GM10248 (cell line): ENCODE results near the gene SIRPA.
"Not testable (repeated sequence)": the region's sequence is repeated elsewhere in the genome, so short reads cannot be mapped to it uniquely, and the experiment has no call there.

ENCODE experiments used
- CTCF ChIA-PET: fragments of 300-600 bp; sonication (Branson Sonifier 250); formaldehyde crosslinking; extraction: SDS; loops from one replicate; lab custom pipeline; 2021; ENCODE audit warnings: antibody characterized with exemption; lab: Yijun Ruan, JAX
- POLR2A ChIA-PET: fragments of 350-650 bp; sonication (Branson Sonifier 250); formaldehyde crosslinking; extraction: SDS; loops from one replicate; lab custom pipeline; 2020; ENCODE audit warnings: antibody characterized with exemption; lab: Yijun Ruan, JAX
- DNase-seq: peaks from one replicate; pipeline ENCODE4 v3.0.0; 2012; ENCODE audit errors: extremely low spot score
- CTCF ChIP-seq: IDR thresholded peaks from 2 replicates; pipeline ENCODE4 v1.5.1; 2012; ENCODE audit warnings: mild to moderate bottlenecking, low read depth; ENCODE audit errors: extremely low read depth, missing control alignments, control extremely low read depth

SIRPA gene

GRCh38 chr20:1911536-1911935 is 16.3 kb downstream of the SIRPA start:
- ChIA-PET CTCF (no interaction called here), POLR2A (no interaction called here)
- no peak for DNase-seq
- TF ChIP-seq CTCF: no peak

- POLR2A ChIA-PET: no interaction called here
- TF ChIP-seq CTCF: no peak
- CTCF ChIA-PET: no interaction called here
- DNase-seq: no peak
Measured at GRCh38 chr20:1912053-1912452, 16.8 kb downstream of the SIRPA start.

GRCh38 chr20:1912646-1913045 is 17.4 kb downstream of the SIRPA start:
- POLR2A ChIA-PET: no interaction called here
- CTCF ChIA-PET: no interaction called here
- no peak for DNase-seq
- no peak for TF ChIP-seq CTCF

- DNase-seq, POLR2A ChIA-PET: not testable (repeated sequence)
- CTCF ChIA-PET: interaction anchor here (1.3 to 1.4 kb wide), 2 partner anchors 26 to 59 kb away, joined by 3 read pairs; no protein-coding TSS in a partner anchor
Measured at GRCh38 chr20:1915233-1915632, 20.0 kb downstream of the SIRPA start.

GRCh38 chr20:1915725-1916124 is 20.5 kb downstream of the SIRPA start:
- TF ChIP-seq CTCF: no peak
- CTCF ChIA-PET: interaction anchor here (1.3 to 1.4 kb wide), 2 partner anchors 27 to 59 kb away, joined by 3 read pairs; no protein-coding TSS in a partner anchor
- POLR2A ChIA-PET: no interaction called here
- DNase-seq: no peak

GRCh38 chr20:1917786-1918185 is 22.6 kb downstream of the SIRPA start:
- POLR2A ChIA-PET: no interaction called here
- TF ChIP-seq CTCF: no peak
- no peak for DNase-seq
- CTCF ChIA-PET: no interaction called here

GRCh38 chr20:1918491-1919165 is 23.4 kb downstream of the SIRPA start:
- ChIA-PET POLR2A (no interaction called here), CTCF (interaction anchor here (1.6 kb wide), 1 partner anchor 24 kb away, joined by 3 read pairs; no protein-coding TSS in a partner anchor)

More at GRCh38 chr20:1918491-1919165, 23.4 kb downstream of the SIRPA start:
- no peak for TF ChIP-seq CTCF
- DNase-seq: no peak
